IMR-90 (cell line): Measurements from ENCODE around the gene UMODL1. TPM values are rescaled to one million over a fixed set of nuclear protein-coding genes. Genes with fewer than 3 reads are reported as not detected.
A peak's percentile ranks its signal among the peaks of the same experiment; 100 is the strongest.

Experiments used
- ATAC-seq: fragments of 200-7000 bp; cut with Tn5 transposase; 2 replicates; pipeline ENCODE4 v1.9.1; 2020; ENCODE audit warnings: low read depth, mild to moderate bottlenecking, moderate library complexity
- BruUV-seq: library from RNA; stranded (reverse); fragments of 400-500 nt; replicated peaks from 2 replicates; lab custom pipeline; 2021; lab: Mats Ljungman, UMichigan
- CTCF ChIA-PET: fragments of 300-600 bp; formaldehyde crosslinking; extraction: SDS; loops from one replicate; lab custom pipeline; 2021; ENCODE audit warnings: antibody characterized with exemption; lab: Yijun Ruan, JAX
- POLR2A ChIA-PET: fragments of 300-600 bp; sonication (Branson Sonifier 250); formaldehyde crosslinking; loops from one replicate; lab custom pipeline; 2022; ENCODE audit warnings: antibody characterized with exemption; ENCODE audit not compliant: unreplicated experiment; lab: Charles Lee
- DNase-seq: peaks from one replicate; pipeline ENCODE4 v3.0.0; 2013
- H2AFZ ChIP-seq: replicated peaks from 2 replicates; pipeline ENCODE3; 2013; ENCODE audit warnings: low read length, mild to moderate bottlenecking; ENCODE audit not compliant: poor library complexity
- H2AK5ac ChIP-seq: 2 replicates; pipeline ENCODE4 v1.6.1; 2013; ENCODE audit warnings: low read depth, low read length, inconsistent platforms
- H2AK9ac ChIP-seq: replicated peaks from 2 replicates; pipeline ENCODE3; 2013; ENCODE audit warnings: mild to moderate bottlenecking, low read depth, low read length, moderate library complexity; ENCODE audit not compliant: poor library complexity
- H2BK120ac ChIP-seq: 2 replicates; pipeline ENCODE4 v1.6.1; 2013; ENCODE audit warnings: low read depth, low read length, inconsistent platforms
- H2BK15ac ChIP-seq: 3 replicates; pipeline ENCODE4 v1.6.1; 2013; ENCODE audit warnings: low read depth, low read length, inconsistent platforms
- H2BK20ac ChIP-seq: 2 replicates; pipeline ENCODE4 v1.6.1; 2013; ENCODE audit warnings: low read depth, mild to moderate bottlenecking, inconsistent platforms, low read length, moderate library complexity
- H2BK5ac ChIP-seq: 2 replicates; pipeline ENCODE4 v1.6.1; 2013; ENCODE audit warnings: mild to moderate bottlenecking, low read depth, low read length, inconsistent platforms; ENCODE audit not compliant: poor library complexity, severe bottlenecking
- H3K14ac ChIP-seq: replicated peaks from 2 replicates; pipeline ENCODE4 v1.6.1; 2013; ENCODE audit warnings: low read depth, low read length, inconsistent platforms
- H3K18ac ChIP-seq: 2 replicates; pipeline ENCODE4 v1.6.1; 2013; ENCODE audit warnings: low read depth, low read length, control low read depth
- H3K23ac ChIP-seq: 2 replicates; pipeline ENCODE4 v1.6.1; 2013; ENCODE audit warnings: low read depth, low read length, inconsistent platforms
- H3K27ac ChIP-seq: 2 replicates; pipeline ENCODE4 v1.5.1; 2013; ENCODE audit warnings: mild to moderate bottlenecking, control low read depth, low read length; ENCODE audit not compliant: insufficient read depth
- H3K27me3 ChIP-seq: 2 replicates; pipeline ENCODE4 v1.6.1; 2013; ENCODE audit warnings: low read length; ENCODE audit not compliant: control insufficient read depth, insufficient read depth
- H3K36me3 ChIP-seq: 2 replicates; pipeline ENCODE4 v1.6.1; 2013; ENCODE audit warnings: low read length, mixed read lengths; ENCODE audit not compliant: control insufficient read depth, insufficient read depth
- H3K4ac ChIP-seq: 2 replicates; pipeline ENCODE4 v1.6.1; 2013; ENCODE audit warnings: low read depth, low read length, inconsistent platforms
- H3K4me1 ChIP-seq: 2 replicates; pipeline ENCODE4 v1.6.1; 2013; ENCODE audit warnings: low read length, mixed read lengths; ENCODE audit not compliant: control insufficient read depth, insufficient read depth
- H3K4me2 ChIP-seq: 2 replicates; pipeline ENCODE4 v1.6.1; 2013; ENCODE audit warnings: low read depth, mild to moderate bottlenecking, control low read depth, low read length, moderate library complexity
- H3K4me3 ChIP-seq: 2 replicates; pipeline ENCODE4 v1.5.1; 2013; ENCODE audit warnings: low read depth, mild to moderate bottlenecking, control low read depth, low read length, moderate library complexity; ENCODE audit not compliant: insufficient read depth
- H3K56ac ChIP-seq: 2 replicates; pipeline ENCODE4 v1.6.1; 2013; ENCODE audit warnings: low read length, inconsistent platforms; ENCODE audit not compliant: insufficient read depth; ENCODE audit errors: extremely low read depth
- H3K79me1 ChIP-seq, 2 experiments: 2 replicates each; pipeline ENCODE4 v1.6.1; 2013; ENCODE audit warnings: low read length in 2 of 2, inconsistent platforms in 1 of 2, low read depth in 1 of 2
- H3K9ac ChIP-seq: 2 replicates; pipeline ENCODE4 v1.6.1; 2013; ENCODE audit warnings: low read depth, low read length, control low read depth
- H3K9me1 ChIP-seq: 2 replicates; pipeline ENCODE4 v1.6.1; 2013; ENCODE audit warnings: low read length, inconsistent platforms; ENCODE audit not compliant: insufficient read depth
- H3K9me3 ChIP-seq: 2 replicates; pipeline ENCODE4 v1.6.1; 2013; ENCODE audit warnings: low read length; ENCODE audit not compliant: control insufficient read depth, insufficient read depth
- H4K20me1 ChIP-seq: 2 replicates; pipeline ENCODE4 v1.6.1; 2013; ENCODE audit warnings: low read length, inconsistent platforms; ENCODE audit not compliant: insufficient read depth
- H4K5ac ChIP-seq: 2 replicates; pipeline ENCODE4 v1.6.1; 2013; ENCODE audit warnings: mild to moderate bottlenecking, low read depth, low read length, control low read depth
- H4K8ac ChIP-seq, 2 experiments: 2 replicates each; pipeline ENCODE4 v1.6.1; 2013; ENCODE audit warnings: low read depth in 2 of 2, low read length in 2 of 2, control low read depth in 1 of 2, inconsistent platforms in 1 of 2
- H4K91ac ChIP-seq: 2 replicates; pipeline ENCODE4 v1.6.1; 2013; ENCODE audit warnings: low read depth, low read length, inconsistent platforms; ENCODE audit not compliant: insufficient read depth
- BHLHE40 ChIP-seq: fragments of 150-350 bp; IDR thresholded peaks from 2 replicates; pipeline ENCODE4 v1.6.1; 2016; ENCODE audit warnings: mild to moderate bottlenecking, low read depth, low read length
- CEBPB ChIP-seq: IDR thresholded peaks from 2 replicates; pipeline ENCODE4 v1.6.1; 2012; ENCODE audit warnings: low read depth, low read length, improper control_type of control experiment
- CHD1 ChIP-seq: IDR thresholded peaks from 2 replicates; pipeline ENCODE4 v1.6.1; 2012; ENCODE audit warnings: low read depth, low read length, improper control_type of control experiment
- FOS ChIP-seq: fragments of 150-350 bp; IDR thresholded peaks from 2 replicates; pipeline ENCODE4 v1.6.1; 2016; ENCODE audit warnings: low read depth, low read length
- MAFK ChIP-seq: IDR thresholded peaks from 2 replicates; pipeline ENCODE4 v1.6.1; 2012; ENCODE audit warnings: low read depth, low read length, improper control_type of control experiment
- MAZ ChIP-seq: IDR thresholded peaks from 2 replicates; pipeline ENCODE4 v1.6.1; 2012; ENCODE audit warnings: low read depth, mild to moderate bottlenecking, low read length, improper control_type of control experiment, moderate library complexity, borderline replicate concordance
- NFE2L2 ChIP-seq: fragments of 150-350 bp; IDR thresholded peaks from 2 replicates; pipeline ENCODE4 v1.6.1; 2016; ENCODE audit warnings: low read depth, mild to moderate bottlenecking, low read length
- RCOR1 ChIP-seq: IDR thresholded peaks from 2 replicates; pipeline ENCODE4 v1.6.1; 2012; ENCODE audit warnings: mild to moderate bottlenecking, low read length, improper control_type of control experiment; ENCODE audit not compliant: insufficient replicate concordance
- RFX5 ChIP-seq: IDR thresholded peaks from 2 replicates; pipeline ENCODE4 v1.8.0; 2012; ENCODE audit warnings: low read depth, mild to moderate bottlenecking, low read length, moderate library complexity
- SMC3 ChIP-seq: fragments of 150-350 bp; IDR thresholded peaks from 2 replicates; pipeline ENCODE4 v1.6.1; 2016; ENCODE audit warnings: low read depth, mild to moderate bottlenecking, antibody characterized with exemption, low read length, moderate library complexity
- USF2 ChIP-seq: fragments of 150-350 bp; IDR thresholded peaks from 2 replicates; pipeline ENCODE4 v1.6.1; 2017; ENCODE audit warnings: mild to moderate bottlenecking, antibody characterized with exemption, low read length, low read depth
- WGBS, 2 experiments: methylation state at CpG; one replicate each; pipeline versions ENCODE4 v1.1.5 to v1.1.7; 2013; ENCODE audit warnings: missing lambda C conversion rate in 2 of 2; ENCODE audit not compliant: insufficient read length in 1 of 2; ENCODE audit errors: extremely low coverage in 2 of 2; 5-methylcytosine and 5-hydroxymethylcytosine counted together
- dilution Hi-C: fragments of 300-500 bp; cut with HindIII; formaldehyde crosslinking; loops from one replicate; pipeline ENCODE4 v1.14.3; 2018; ENCODE audit warnings: low sequenced_read_pairs; ENCODE audit not compliant: unreplicated experiment
- in situ Hi-C: fragments of 300-500 bp; cut with MboI; formaldehyde crosslinking; loops from 3 replicates; pipeline ENCODE4 v1.14.3; 2019; ENCODE audit warnings: low sequenced_read_pairs, inconsistent platforms, mixed read lengths
- intact Hi-C: fragments of 100-400 bp; cut with micrococcal nuclease; formaldehyde crosslinking; loops from 2 replicates; pipeline ENCODE4 v1.10.0; 2022
- polyA plus RNA-seq, 3 experiments: library from polyadenylated mRNA; depleted of rRNA; stranded (reverse); fragments of >200 nt; gene quantifications; 2 replicates each; pipeline ENCODE4 v1.2.3, GENCODE V29; 2012; ENCODE audit warnings: low replicate concordance in 1 of 3
- total RNA-seq: library from RNA; depleted of rRNA; stranded (reverse); fragments of >200 nt; gene quantifications from 2 replicates; pipeline ENCODE4 v1.2.3, GENCODE V29; 2012
- TF ChIP-seq, protein P1 (sequence below): conservative IDR thresholded peaks from 2 replicates; pipeline ENCODE4 v1.5.1; 2012; ENCODE audit warnings: mild to moderate bottlenecking, low read depth, low read length, improper control_type of control experiment

UMODL1 gene
- total and polyA plus RNA-seq, 2 of the 4 experiments (the other 2 are of a cell fraction), result 0.02 TPM; not detected in 1

DNA sequence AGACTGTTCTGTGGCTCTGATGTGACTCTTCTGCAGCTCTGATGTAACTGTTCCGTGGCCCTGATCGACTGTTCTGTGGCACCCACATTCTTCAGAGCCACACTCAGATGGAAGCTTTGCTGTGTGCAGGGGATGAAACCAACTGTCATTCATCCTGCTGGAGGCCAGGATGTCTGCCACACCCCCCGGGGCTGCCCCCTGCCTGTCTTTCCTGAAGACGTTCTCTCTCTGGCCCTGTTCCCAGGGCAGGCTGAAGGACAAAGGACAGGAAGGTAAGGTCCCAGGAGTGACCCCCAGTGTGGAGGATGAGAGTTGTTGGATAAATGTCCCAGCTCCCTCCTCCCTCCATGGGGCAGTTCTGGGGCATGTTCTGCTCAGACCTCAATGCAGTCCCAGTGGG, 29.4 kb upstream of the UMODL1 start:
- no TSS peak for BruUV-seq
- no peaks in the 10 kb centered on the region for H3K36me3 ChIP-seq
- peak overlapping the region; percentile 97 for H2BK5ac ChIP-seq
- H3K23ac ChIP-seq, result peak overlapping the region; percentile 93
- TF ChIP-seq MAFK (no peak), BHLHE40 (no peak), CHD1 (no peak), RCOR1 (no peak), CEBPB (no peak), RFX5 (no peak), MAZ (no peak), USF2 (no peak), NFE2L2 (no peak), SMC3 (no peak), FOS (no peak)
- TF ChIP-seq, protein P1, sequence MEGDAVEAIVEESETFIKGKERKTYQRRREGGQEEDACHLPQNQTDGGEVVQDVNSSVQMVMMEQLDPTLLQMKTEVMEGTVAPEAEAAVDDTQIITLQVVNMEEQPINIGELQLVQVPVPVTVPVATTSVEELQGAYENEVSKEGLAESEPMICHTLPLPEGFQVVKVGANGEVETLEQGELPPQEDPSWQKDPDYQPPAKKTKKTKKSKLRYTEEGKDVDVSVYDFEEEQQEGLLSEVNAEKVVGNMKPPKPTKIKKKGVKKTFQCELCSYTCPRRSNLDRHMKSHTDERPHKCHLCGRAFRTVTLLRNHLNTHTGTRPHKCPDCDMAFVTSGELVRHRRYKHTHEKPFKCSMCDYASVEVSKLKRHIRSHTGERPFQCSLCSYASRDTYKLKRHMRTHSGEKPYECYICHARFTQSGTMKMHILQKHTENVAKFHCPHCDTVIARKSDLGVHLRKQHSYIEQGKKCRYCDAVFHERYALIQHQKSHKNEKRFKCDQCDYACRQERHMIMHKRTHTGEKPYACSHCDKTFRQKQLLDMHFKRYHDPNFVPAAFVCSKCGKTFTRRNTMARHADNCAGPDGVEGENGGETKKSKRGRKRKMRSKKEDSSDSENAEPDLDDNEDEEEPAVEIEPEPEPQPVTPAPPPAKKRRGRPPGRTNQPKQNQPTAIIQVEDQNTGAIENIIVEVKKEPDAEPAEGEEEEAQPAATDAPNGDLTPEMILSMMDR, result no peak
- peaks cover 26% of the 10 kb centered on the region for H3K4me1 ChIP-seq
- H3K4ac ChIP-seq, result peak overlapping the region; percentile 99
- peaks cover 17% of the 10 kb centered on the region for H3K9me1 ChIP-seq
- H4K5ac ChIP-seq, result peak overlapping the region; percentile 88
- no peaks in the 10 kb centered on the region for H3K27me3 ChIP-seq
- H2BK15ac ChIP-seq, result peak overlapping the region; percentile 92; the same call in 2 of the 3 replicates
- peak overlapping the region; percentile 93 for H3K18ac ChIP-seq
- peak overlapping the region; percentile 99 for H4K91ac ChIP-seq
- H2AK9ac ChIP-seq, result peak overlapping the region; percentile 53
- peak overlapping the region; percentile 75 to 97 for H4K8ac ChIP-seq
- H3K27ac ChIP-seq, result peak overlapping the region; percentile 97
- DNase-seq, result no peak
- intact Hi-C loops, result no loop called here
- WGBS, 2 experiments, result no CpG with 5 or more reads among the region's 4 CpGs
- POLR2A ChIA-PET, result no interaction called here
- ATAC-seq, result no peak
- H3K9ac ChIP-seq, result peak overlapping the region; percentile 32
- H4K20me1 ChIP-seq, result no peaks in the 10 kb centered on the region
- H3K56ac ChIP-seq, result peak overlapping the region; percentile 96
- peak overlapping the region; percentile 98 for H2BK20ac ChIP-seq
- H3K14ac ChIP-seq, result peak overlapping the region; percentile 91
- in situ Hi-C loops, result no loop called here
- peak overlapping the region; percentile 6; the same call in 1 of the 2 replicates for H3K4me3 ChIP-seq
- dilution Hi-C loops, result no loop called here
- H3K9me3 ChIP-seq, result no peaks in the 10 kb centered on the region; the same call in 1 of the 2 replicates
- CTCF ChIA-PET, result interaction anchor here (1.4 to 1.7 kb wide), 2 partner anchors 36 to 66 kb away, joined by 3 to 8 read pairs; no protein-coding TSS in a partner anchor
- H2AFZ ChIP-seq, result peak overlapping the region; percentile 66
- peak overlapping the region; percentile 99 for H2BK120ac ChIP-seq
- H2AK5ac ChIP-seq, result peak overlapping the region; percentile 100
- peak overlapping the region; percentile 32; the same call in 1 of the 2 replicates for H3K4me2 ChIP-seq
- peaks cover 0 to 3% of the 10 kb centered on the region in 2 experiments; a peak in 2 of 4 replicates for H3K79me1 ChIP-seq
